NK-92 (cell line): Measurements from ENCODE around the gene SORT1.

Experiments used
- DNase-seq: peaks from one replicate; lab custom pipeline; 2025; ENCODE audit not compliant: unreplicated experiment; lab: John Stamatoyannopoulos, UW

SORT1 gene

DNA sequence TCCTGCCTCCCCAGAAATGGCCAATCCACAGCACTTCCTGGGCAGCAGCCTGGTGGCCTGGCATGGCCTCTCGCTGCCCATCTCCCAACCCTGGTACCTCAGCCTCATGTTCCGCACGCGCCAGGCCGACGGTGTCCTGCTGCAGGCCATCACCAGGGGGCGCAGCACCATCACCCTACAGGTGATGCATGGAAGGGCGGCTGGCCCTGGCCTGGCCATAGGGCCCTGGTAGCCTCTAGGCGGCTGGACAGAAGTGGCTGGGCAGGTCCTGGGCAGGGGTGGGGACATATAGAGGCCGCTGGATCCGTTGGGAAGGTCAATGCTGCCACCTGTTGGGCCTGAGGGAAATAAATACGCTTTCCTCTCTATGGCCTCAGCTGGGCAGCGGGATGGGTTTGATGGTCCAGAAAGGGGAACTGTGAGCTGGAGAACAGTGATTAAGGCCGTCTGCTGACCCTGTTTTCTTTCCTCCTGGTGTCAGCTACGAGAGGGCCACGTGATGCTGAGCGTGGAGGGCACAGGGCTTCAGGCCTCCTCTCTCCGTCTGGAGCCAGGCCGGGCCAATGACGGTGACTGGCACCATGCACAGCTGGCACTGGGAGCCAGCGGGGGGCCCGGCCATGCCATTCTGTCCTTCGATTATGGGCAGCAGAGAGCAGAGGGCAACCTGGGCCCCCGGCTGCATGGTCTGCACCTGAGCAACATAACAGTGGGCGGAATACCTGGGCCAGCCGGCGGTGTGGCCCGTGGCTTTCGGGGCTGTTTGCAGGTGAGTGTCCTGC lies 133.9 kb downstream of the SORT1 start:
- DNase-seq, result no peak

GRCh38 chr1:109263234-109263596 lies 134.5 kb downstream of the SORT1 start:
- DNase-seq, result no peak

DNA sequence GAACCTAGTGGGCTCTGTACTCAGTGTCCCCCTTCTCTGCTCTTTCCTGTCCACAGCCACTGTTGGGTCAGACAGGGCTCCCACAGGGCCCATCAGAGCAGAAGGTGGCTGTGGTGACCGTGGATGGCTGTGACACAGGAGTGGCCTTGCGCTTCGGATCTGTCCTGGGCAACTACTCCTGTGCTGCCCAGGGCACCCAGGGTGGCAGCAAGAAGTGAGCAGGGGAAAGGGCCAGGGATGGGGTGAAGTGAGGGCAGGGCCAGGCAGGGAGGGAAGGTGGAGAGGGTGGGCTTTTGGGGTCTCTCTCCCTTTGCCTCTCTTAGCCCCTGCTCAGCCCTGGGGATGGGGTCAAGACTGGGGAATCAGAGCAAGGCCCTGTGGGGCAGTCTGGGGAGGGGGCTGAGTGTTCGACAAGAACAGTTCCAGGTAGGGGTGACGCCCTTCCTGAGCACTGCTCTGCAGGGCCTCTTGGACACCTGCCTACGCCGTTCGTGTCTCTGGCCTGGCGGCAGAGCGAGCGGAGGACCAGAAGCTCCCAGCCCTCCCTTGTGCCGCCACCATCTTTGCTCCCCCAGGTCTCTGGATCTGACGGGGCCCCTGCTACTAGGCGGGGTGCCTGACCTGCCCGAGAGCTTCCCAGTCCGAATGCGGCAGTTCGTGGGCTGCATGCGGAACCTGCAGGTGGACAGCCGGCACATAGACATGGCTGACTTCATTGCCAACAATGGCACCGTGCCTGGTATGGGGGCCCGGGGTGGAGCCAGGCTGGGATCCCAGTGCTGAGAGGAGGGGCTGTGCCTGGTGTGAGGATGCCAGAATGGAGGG lies 135.3 kb downstream of the SORT1 start:
- no peak for DNase-seq

GRCh38 chr1:109261578-109261977 lies 136.1 kb downstream of the SORT1 start:
- DNase-seq, result no peak

GRCh38 chr1:109261006-109261405 lies 136.7 kb downstream of the SORT1 start:
- no peak for DNase-seq

DNA sequence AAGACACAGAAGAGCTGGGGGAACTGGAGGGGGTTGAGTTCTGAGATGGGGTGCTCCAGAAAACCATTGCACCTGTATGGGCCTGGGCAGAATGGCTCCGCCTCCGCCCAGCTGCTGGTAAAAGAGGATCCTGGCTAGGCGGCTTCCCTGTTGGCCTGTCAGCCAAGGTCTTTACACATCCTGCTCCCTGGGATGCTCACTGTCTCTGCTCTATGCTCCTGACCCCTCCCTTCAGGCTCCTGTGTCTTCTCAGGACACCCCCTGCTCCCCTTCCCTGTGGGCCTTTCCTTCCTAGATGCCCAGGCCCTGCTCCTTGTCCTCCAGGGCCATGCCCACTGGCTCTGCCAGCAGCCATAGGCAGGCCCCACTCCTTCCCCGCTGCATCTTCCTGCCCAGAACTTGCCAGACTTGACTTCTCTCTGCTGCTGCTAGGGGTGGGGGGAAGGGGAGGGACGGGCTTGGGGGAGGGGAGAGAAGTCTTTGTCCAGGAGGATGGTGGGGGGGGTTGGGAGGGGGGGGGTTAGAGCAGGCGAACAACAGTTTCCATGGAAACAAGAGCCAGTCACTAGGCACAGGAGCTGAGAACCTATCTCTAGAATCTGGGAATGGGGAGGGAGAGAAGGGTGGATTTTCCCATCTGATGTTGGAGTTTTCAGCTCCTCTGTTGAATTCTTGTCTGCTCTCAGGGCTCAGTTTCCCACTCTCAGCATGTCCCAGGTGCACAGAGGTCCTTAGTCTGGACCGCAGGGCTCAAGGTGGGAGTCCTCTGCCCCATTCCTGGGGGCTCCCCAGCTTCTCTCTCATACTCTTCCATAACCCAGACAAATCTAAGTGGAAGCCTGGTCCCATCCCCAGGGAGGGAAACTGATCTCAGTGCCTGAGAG lies 137.8 kb downstream of the SORT1 start:
- no peak for DNase-seq
